SKM-1 (cell line): ENCODE results near the gene CCS.
"Not testable (repeated sequence)": the region's sequence is repeated elsewhere in the genome, so short reads cannot be mapped to it uniquely, and the experiment has no call there.

Experiments
- DNase-seq: peaks from one replicate; lab custom pipeline; 2025; ENCODE audit not compliant: unreplicated experiment; lab: John Stamatoyannopoulos, UW

The CCS gene

DNA sequence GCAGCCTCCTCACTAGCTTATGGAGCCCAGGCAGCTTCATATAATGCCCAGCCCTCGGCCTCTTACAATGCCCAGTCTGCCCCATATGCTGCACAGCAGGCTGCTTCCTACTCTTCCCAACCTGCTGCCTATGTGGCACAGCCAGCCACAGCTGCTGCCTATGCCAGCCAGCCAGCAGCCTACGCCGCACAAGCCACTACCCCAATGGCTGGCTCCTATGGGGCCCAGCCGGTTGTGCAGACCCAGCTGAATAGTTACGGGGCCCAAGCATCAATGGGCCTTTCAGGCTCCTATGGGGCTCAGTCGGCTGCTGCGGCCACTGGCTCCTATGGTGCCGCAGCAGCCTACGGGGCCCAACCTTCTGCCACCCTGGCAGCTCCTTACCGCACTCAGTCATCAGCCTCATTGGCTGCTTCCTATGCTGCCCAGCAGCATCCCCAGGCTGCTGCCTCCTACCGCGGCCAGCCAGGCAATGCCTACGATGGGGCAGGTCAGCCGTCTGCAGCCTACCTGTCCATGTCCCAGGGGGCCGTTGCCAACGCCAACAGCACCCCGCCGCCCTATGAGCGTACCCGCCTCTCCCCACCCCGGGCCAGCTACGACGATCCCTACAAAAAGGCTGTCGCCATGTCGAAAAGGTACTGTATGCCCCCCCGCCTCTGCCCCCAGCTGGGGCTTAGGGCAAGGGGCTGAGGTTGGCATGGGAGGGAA is 32.2 kb downstream of the CCS start:
- DNase-seq: no peak

- DNase-seq: no peak
These were observed 32.8 kb downstream of the CCS start for GRCh38 chr11:66625752-66626149.

- no peak for DNase-seq
These were observed 33.4 kb downstream of the CCS start for GRCh38 chr11:66626382-66626781.

DNA sequence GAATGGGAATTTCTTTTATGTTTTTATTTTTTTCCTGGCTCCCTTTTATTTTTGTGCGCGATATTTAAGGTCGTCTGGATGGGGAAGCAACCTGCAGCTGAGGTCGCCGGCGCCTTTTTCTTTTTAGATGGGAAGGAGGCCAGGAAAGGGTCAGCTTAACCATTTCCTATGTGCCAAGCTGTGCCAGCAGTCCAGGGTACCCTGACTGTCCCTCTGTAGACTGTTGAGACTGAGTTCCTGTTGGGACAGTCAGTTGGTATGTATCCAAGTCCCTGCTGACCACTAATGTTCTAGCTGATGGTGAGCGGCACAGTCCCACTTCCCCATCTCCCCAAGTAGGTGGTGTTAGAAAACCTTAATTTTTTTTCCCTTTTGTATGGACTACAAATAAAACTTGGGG is 33.9 kb downstream of the CCS start:
- DNase-seq: no peak

DNA sequence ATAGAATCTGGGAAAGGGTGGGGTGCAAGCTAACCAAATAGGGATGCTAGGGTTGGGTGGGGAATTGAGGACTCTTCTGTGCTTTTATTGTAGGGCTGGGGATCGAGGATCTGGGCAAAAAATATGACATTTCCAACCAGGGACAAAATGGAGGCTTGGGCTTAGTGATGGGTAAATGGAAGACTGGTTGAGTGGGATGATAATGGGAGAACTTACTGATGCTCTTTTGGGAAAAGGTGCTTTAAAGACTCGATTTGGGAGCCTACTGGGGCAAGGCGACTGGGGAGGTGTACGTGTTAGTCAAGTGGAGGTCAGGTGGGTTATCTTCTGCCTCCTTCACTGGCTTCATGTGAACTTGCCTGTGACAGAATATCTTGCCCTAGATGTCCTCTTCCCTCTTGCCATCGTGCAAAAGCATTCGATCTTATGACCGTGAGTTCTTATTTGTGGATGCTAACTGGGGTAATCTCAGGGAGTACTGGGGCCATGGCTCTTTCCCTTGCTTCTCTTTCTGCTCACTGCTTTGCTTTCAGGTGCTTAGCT is 35.1 kb downstream of the CCS start:
- no peak for DNase-seq

DNA sequence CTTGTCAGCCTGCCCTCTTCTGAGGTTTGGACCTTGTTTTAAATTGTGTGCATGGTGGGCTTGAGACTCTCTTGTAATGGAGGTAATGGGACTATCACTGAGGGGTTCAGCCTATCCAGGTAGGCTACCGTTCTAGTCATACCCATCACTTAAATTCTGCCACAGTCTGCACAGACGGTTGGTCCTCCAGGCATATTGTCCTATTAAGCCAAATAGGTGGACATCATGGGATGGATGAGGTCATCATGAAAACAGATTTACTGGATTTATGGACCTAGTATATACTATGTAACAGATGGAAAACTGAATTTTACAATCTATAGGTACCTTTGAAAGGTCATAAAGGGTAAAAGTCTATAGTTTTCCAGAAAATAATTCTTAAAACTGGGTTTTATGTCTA is 36.4 kb downstream of the CCS start:
- no peak for DNase-seq

GRCh38 chr11:66631883-66632282 is 38.9 kb downstream of the CCS start:
- no peak for DNase-seq

GRCh38 chr11:66632952-66633351 is 40.0 kb downstream of the CCS start:
- no peak for DNase-seq

GRCh38 chr11:66636411-66636810 is 43.4 kb downstream of the CCS start:
- DNase-seq: no peak

DNA sequence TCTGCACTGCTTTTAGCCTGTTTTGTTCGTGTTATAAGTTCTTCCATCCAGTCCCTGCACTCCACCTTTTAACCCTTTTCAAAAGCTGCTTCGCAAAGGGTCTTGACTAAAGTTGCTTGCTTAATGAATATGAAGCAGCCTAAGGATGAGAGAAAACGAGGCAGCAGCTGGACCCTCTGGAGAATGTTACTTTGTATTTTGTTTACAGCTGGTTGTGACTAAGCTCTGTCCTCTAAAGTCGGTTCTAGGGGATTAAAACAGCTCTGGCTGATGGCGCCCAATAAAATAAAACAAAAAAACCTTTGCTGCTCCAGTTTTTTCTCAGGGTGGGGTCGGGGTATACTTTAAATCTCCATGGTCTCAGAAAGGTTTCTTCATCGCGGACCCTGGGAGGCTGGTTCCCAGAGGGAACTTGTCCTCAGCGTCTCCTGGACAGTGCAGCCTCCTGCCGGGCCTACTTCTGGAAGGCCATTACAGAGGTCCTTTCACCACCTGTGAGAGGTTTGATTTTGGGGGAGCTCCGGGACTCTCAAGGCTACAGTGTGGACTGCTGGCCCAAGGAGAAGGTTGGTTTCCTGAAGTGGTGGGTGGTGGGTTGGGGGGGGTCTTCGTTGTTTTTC is 44.7 kb downstream of the CCS start:
- no peak for DNase-seq

- peak; percentile 99 for DNase-seq
These were observed 45.4 kb downstream of the CCS start, which contains the start of gene RBM4 for GRCh38 chr11:66638177-66639065. TSS of gene RBM4 (plus strand) at chr11:66638703. CDS start at chr11:66639712, 1,009 bp downstream.

GRCh38 chr11:66639066-66639813 is 46.3 kb downstream of the CCS start:
- DNase-seq: no peak

DNA sequence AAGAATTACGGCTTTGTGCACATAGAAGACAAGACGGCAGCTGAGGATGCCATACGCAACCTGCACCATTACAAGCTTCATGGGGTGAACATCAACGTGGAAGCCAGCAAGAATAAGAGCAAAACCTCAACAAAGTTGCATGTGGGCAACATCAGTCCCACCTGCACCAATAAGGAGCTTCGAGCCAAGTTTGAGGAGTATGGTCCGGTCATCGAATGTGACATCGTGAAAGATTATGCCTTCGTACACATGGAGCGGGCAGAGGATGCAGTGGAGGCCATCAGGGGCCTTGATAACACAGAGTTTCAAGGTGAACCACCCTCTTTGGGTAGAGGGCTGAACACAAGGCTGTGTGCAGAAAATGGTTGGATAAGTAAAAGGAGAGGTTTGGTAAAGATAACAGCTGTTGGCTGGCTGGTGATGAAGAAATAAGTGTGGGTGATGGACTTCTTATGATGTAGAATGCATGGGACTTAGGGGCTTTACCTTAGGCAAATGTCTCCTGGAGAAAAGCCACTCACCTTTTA is 46.9 kb downstream of the CCS start:
- DNase-seq: not testable (repeated sequence)

DNA sequence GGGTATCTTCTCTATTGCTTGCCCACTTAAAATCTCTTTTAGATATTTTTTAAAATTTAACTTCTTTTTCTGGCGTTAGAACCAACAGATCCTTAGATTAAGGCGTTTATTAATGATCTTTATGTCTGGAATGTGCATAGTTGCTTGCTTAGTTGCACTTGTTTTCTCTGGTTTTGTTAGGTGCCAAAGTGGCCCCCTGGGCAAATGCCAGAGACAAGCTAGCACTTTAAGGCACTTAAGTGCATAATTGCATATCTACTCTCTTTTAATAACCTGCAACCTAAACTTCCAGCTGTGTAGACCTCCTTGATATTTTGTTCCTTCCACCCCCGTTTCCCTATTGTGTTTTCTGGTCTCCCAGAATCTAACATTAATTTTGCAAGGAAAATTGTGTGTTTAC is 48.8 kb downstream of the CCS start:
- DNase-seq: no peak

- DNase-seq: no peak
These were observed 50.9 kb downstream of the CCS start for GRCh38 chr11:66643745-66644437.

- DNase-seq: no peak
These were observed 53.8 kb downstream of the CCS start for GRCh38 chr11:66646828-66647227.

DNA sequence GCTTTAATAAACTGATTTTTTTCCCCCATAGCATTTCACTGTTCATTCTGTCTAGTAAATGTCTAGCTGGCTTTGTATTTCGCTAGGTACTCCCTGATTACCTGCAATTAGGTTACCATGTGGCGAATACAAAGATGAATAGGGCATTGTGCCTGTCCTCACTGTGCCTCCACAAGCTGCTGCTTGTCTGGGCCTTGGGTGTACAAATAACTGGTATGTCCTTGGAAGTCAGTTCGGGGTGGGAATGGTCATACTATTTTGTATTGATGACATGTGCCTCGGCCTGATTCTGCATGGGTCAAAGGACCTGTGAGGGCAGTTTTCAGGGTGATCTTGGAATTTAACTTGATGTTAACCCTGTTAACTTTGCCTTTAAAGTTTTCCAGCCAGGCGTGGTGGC is 56.9 kb downstream of the CCS start:
- no peak for DNase-seq

- no peak for DNase-seq
These were observed 58.0 kb downstream of the CCS start for GRCh38 chr11:66651016-66651415.

- DNase-seq: no peak
These were observed 59.7 kb downstream of the CCS start for GRCh38 chr11:66652651-66653050.

GRCh38 chr11:66653123-66653522 is 60.1 kb downstream of the CCS start:
- DNase-seq: no peak
